GM21529 (cell line): ENCODE measurements around the gene HBM.
"Not testable (repeated sequence)": the region's sequence is repeated elsewhere in the genome, so short reads cannot be mapped to it uniquely, and the experiment has no call there.

Experiments used
- ATAC-seq: cut with Tn5 transposase; IDR thresholded peaks from one replicate; pipeline ENCODE4 v1.9.1; 2021; ENCODE audit not compliant: unreplicated experiment

Gene HBM

GRCh38 chr16:144797-145252, 21.0 kb upstream of the HBM start:
- ATAC-seq: no peak

DNA sequence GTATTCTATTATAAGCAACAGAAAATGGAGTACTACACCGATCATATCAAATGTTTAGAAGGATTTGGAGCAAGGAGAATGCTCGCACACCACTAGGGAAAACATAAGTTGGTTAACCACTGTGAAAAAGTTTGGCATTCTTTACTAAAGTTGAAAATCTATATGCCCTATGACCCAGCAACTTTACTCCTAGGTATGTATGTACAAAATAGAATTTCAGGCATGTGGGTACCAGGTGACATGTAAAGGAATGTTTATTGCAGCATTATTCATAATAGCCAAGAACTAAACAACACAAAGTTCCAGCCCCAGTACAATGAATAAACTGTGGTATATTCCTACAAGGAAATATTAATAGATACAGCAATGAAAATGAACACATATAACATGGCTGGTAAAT, 19.1 kb upstream of the HBM start:
- ATAC-seq: no peak

GRCh38 chr16:149024-149660, 16.6 kb upstream of the HBM start:
- no peak for ATAC-seq

GRCh38 chr16:152141-153128, 13.3 kb upstream of the HBM start, which contains the start of gene HBZ:
HBZ (plus strand) TSS chr16:152644; CDS start chr16:152910, 266 bp downstream.
- no peak for ATAC-seq

- not testable (repeated sequence) for ATAC-seq
These were observed 12.7 kb upstream of the HBM start for GRCh38 chr16:153129-153521.

DNA sequence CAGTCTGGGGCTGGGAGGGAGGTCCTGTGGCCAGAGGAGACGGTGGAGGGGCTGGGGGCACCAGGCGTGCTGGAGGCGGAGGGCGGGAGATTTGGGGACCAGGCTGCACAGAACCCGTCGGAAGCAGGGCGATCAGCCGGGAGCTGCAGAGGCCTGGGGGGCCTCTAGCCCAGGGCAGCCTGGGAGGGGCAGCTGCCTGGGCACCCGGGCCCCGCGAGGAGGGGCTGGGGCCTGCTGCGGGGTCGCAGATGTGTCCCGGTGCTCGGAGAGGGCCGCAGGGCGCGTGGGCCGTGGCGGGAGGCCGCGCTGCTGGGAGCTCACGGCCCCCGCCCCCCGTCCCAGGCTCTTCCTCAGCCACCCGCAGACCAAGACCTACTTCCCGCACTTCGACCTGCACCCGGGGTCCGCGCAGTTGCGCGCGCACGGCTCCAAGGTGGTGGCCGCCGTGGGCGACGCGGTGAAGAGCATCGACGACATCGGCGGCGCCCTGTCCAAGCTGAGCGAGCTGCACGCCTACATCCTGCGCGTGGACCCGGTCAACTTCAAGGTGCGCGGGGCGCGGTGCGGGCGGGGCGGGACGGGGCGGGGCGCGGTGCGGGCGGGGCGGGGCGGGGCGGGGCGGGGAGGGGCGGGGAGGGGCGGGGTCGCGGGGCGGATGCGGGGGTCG, 12.1 kb upstream of the HBM start:
- not testable (repeated sequence) for ATAC-seq

- no peak for ATAC-seq
These were observed 11.4 kb upstream of the HBM start for GRCh38 chr16:154217-155030.

GRCh38 chr16:155031-155398, 10.8 kb upstream of the HBM start:
- no peak for ATAC-seq

DNA sequence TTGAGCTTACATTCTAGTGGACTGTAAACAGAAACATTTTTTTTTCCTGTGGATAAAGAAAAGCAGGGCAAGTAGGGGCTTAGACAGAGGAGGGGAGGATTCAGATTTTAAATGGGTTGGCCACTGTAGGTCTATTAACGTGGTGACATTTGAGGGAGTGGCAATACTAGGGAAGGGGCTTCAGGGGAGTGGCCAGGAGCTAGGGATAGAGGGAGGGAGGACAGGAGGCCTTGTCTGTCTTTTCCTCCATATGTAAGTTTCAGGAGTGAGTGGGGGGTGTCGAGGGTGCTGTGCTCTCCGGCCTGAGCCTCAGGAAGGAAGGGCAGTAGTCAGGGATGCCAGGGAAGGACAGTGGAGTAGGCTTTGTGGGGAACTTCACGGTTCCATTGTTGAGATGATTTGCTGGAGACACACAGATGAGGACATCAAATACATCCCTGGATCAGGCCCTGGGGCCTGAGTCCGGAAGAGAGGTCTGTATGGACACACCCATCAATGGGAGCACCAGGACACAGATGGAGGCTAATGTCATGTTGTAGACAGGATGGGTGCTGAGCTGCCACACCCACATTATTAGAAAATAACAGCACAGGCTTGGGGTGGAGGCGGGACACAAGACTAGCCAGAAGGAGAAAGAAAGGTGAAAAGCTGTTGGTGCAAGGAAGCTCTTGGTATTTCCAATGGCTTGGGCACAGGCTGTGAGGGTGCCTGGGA, 6.5 kb upstream of the HBM start:
- ATAC-seq: no peak

DNA sequence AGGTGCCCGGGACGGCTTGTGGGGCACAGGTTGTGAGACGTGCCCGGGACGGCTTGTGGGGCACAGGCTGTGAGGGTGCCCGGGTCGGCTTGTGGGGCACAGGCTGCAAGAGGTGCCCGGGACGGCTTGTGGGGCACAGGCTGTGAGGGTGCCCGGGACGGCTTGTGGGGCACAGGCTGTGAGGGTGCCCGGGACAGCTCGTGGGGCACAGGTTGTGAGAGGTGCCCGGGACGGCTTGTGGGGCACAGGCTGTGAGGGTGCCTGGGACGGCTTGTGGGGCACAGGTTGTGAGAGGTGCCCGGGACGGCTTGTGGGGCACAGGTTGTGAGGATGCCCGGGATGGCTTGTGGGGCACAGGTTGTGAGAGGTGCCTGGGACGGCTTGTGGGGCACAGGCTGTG, 5.5 kb upstream of the HBM start:
- ATAC-seq: not testable (repeated sequence)

DNA sequence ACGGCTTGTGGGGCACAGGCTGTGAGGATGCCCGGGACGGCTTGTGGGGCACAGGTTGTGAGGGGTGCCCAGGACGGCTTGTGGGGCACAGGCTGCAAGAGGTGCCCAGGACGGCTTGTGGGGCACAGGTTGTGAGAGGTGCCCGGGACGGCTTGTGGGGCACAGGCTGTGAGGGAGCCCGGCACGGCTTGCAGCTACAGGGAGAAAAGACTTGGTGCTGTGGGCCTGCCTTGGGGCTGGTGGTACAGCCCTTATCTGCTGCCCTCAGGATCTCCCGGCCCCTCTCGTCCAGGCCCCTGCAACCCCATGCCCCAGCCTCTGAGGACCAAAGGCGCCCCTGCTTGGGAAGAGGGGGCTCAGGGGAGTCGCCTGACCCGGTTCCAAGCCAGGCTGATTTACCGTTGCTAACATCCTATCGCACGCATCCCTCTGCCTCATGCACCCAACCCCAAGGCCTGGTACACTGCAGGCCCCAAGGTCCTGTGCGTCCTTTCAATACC, 5.0 kb upstream of the HBM start:
- ATAC-seq: no peak

GRCh38 chr16:162271-162991, 3.3 kb upstream of the HBM start:
- ATAC-seq: no peak

- ATAC-seq: not testable (repeated sequence)
These were observed 2.6 kb upstream of the HBM start for GRCh38 chr16:163139-163538.

GRCh38 chr16:163696-164095, 2.1 kb upstream of the HBM start:
- not testable (repeated sequence) for ATAC-seq

GRCh38 chr16:164134-164823, 1.5 kb upstream of the HBM start:
- ATAC-seq: not testable (repeated sequence)

- no peak for ATAC-seq
These were observed 795 bp upstream of the HBM start for GRCh38 chr16:164827-165538.

DNA sequence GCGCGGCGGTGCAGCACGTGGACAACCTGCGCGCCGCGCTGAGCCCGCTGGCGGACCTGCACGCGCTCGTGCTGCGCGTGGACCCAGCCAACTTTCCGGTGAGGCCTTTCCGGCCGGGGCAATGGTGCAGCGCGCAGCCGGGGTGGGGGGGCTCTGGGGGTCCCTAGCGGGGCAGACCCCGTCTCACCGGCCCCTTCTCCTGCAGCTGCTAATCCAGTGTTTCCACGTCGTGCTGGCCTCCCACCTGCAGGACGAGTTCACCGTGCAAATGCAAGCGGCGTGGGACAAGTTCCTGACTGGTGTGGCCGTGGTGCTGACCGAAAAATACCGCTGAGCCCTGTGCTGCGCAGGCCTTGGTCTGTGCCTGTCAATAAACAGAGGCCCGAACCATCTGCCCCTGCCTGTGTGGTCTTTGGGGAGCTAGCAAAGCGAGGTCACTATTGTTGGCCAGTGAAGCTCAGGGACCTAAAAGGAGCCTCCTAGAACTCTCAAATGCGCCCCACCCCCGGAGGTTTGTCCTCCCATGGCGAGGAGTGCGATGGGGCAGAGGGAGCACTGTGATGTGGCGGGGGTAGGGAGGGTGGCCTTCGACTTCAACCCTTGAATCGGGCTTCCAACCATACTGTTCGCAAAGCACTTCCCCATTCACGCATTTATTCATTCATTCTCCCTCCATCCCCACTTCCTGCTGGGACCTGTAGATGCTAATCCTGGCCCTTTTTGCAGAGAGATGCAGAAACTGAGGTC, 770 bp downstream of the HBM start:
- ATAC-seq: no peak
